HL-60 (cell line): ENCODE measurements around the gene OTULINL.

Source experiments
- CTCF ChIP-seq: IDR thresholded peaks from one replicate; pipeline ENCODE4 v1.5.1; 2011; ENCODE audit warnings: low read length, control low read depth, inconsistent platforms; ENCODE audit not compliant: insufficient read depth
- POLR2AphosphoS5 ChIP-seq: IDR thresholded peaks from 2 replicates; pipeline ENCODE4 v1.6.1; 2012; ENCODE audit warnings: low read depth
- REST ChIP-seq: IDR thresholded peaks from 2 replicates; pipeline ENCODE4 v1.6.1; 2012; ENCODE audit warnings: low read depth; ENCODE audit not compliant: insufficient replicate concordance

GRCh38 chr5:14574096-14574495 lies 7.5 kb upstream of the OTULINL start:
- TF ChIP-seq CTCF (no peak), REST (no peak), POLR2AphosphoS5 (no peak)
